ENCODE measurements around the gene CLCN7. TPM values are rescaled to one million over a fixed set of nuclear protein-coding genes. Genes with fewer than 3 reads are reported as not detected.
A peak's percentile ranks its signal among the peaks of the same experiment; 100 is the strongest.

The CLCN7 gene
- total and polyA plus RNA-seq, 9 of the 15 experiments (the other 6 are each of a cell fraction or from before 2014, with no cell fraction given): 0.06 to 126 (median 18.7) TPM

DNA sequence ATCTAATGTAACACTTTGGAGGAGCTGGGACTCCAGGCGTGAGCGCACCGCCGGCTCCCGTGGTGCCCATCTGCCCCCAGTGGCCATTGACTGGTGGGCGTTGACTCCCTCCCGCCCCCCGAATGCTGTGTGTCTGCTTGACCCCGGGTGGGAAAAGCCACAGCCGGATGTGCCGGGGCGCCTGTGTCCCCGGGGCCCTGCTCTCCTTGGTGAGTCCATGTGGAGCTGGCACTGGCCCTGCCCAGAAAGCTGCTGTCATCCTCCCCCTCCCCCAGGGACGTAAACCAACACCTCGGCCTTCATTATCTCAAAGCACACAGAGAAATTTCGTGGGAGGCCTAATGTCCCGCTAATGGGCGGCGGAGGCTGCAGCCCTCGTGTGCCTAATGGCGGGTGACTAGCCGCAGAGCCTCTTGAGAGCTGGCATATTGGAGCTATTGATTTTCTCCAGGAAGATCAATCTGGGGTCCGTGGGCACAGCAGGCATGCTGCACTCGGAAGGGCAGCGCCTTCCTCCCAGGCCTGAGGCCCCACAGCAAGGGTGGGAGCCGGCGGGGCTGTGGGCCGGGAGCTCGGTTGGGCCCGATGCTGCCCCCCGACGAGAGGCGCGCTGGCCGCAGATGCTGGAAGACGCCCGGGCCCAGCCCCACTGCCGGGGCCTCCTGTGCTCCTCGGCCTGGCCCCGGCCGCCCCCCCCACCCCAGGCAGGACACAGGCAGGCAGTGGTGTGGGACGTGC lies 47.9 kb downstream of the CLCN7 start (continued):
- TF ChIP-seq, protein P1, sequence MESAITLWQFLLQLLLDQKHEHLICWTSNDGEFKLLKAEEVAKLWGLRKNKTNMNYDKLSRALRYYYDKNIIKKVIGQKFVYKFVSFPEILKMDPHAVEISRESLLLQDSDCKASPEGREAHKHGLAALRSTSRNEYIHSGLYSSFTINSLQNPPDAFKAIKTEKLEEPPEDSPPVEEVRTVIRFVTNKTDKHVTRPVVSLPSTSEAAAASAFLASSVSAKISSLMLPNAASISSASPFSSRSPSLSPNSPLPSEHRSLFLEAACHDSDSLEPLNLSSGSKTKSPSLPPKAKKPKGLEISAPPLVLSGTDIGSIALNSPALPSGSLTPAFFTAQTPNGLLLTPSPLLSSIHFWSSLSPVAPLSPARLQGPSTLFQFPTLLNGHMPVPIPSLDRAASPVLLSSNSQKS (CRISPR knock-in tag; IDR thresholded peaks at IDR 0.05): no peak
- TF ChIP-seq, protein P2, sequence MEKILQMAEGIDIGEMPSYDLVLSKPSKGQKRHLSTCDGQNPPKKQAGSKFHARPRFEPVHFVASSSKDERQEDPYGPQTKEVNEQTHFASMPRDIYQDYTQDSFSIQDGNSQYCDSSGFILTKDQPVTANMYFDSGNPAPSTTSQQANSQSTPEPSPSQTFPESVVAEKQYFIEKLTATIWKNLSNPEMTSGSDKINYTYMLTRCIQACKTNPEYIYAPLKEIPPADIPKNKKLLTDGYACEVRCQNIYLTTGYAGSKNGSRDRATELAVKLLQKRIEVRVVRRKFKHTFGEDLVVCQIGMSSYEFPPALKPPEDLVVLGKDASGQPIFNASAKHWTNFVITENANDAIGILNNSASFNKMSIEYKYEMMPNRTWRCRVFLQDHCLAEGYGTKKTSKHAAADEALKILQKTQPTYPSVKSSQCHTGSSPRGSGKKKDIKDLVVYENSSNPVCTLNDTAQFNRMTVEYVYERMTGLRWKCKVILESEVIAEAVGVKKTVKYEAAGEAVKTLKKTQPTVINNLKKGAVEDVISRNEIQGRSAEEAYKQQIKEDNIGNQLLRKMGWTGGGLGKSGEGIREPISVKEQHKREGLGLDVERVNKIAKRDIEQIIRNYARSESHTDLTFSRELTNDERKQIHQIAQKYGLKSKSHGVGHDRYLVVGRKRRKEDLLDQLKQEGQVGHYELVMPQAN (IDR thresholded peaks at IDR 0.05; ENCODE audit: borderline replicate concordance): no peak
- TF ChIP-seq TSC22D4 (tag; IDR thresholded peaks at IDR 0.05) (no peak), ZFX (CRISPR knock-in tag; IDR thresholded peaks at IDR 0.05) (peak; percentile 43), DLX4 (CRISPR knock-in tag; IDR thresholded peaks at IDR 0.05) (no peak), ERF (CRISPR knock-in tag; IDR thresholded peaks at IDR 0.05) (no peak), KDM1A (IDR thresholded peaks at IDR 0.05) (peak in 1 of 2 experiments; percentile 58; a peak in 1 of 4 replicates), PRPF4 (IDR thresholded peaks at IDR 0.05; ENCODE audit: insufficient read depth, low read depth, low read length, poor library complexity, severe bottlenecking) (no peak), C11orf30 (IDR thresholded peaks at IDR 0.05; ENCODE audit: low read depth) (no peak), CSDE1 (IDR thresholded peaks at IDR 0.05) (no peak), MGA (IDR thresholded peaks at IDR 0.05) (no peak), POLR2G (IDR thresholded peaks at IDR 0.05; ENCODE audit: low read depth, low read length) (peak; percentile 13; the same call in 1 of the 2 replicates)

All from K562 (cell line).